Testis (tissue), 3 donors: ENCODE measurements around the gene CYB561. TPM values are rescaled to one million over a fixed set of nuclear protein-coding genes. Genes with fewer than 3 reads are reported as not detected.

Experiments
- DNase-seq: peaks from one replicate; pipeline ENCODE4 v3.0.0-alpha.2; 2019
- H3K27ac ChIP-seq, 2 donors: fragments of 200-600 bp; sonication (generic); one replicate each; pipeline ENCODE4 v1.5.1; 2019
- H3K27me3 ChIP-seq: fragments of 200-600 bp; sonication (generic); one replicate; pipeline ENCODE4 v1.5.1; 2019
- H3K36me3 ChIP-seq: fragments of 200-600 bp; sonication (generic); one replicate; pipeline ENCODE4 v1.5.1; 2017; ENCODE audit warnings: low read depth; ENCODE audit errors: missing control alignments
- H3K4me1 ChIP-seq: fragments of 200-600 bp; sonication (generic); one replicate; pipeline ENCODE4 v1.5.1; 2019
- H3K4me3 ChIP-seq, 2 donors: fragments of 200-600 bp; sonication (generic); one replicate each; pipeline ENCODE4 v1.5.1; 2017 to 2019
- H3K9me3 ChIP-seq: fragments of 200-600 bp; sonication (generic); one replicate; pipeline ENCODE4 v1.5.1; 2017
- CTCF ChIP-seq, 3 experiments: fragments of 450-650 bp in 2 of 3; fragments of 200-600 bp in 1 of 3; sonication (generic) in 1 of 3; IDR thresholded peaks; one replicate each; pipeline ENCODE4 v1.5.1; 2016 to 2019; ENCODE audit warnings: antibody characterized with exemption in 3 of 3, mild to moderate bottlenecking in 2 of 3, moderate library complexity in 1 of 3
- POLR2A ChIP-seq: fragments of 450-650 bp; IDR thresholded peaks from one replicate; pipeline ENCODE4 v1.6.1; 2017; ENCODE audit warnings: antibody characterized with exemption, mild to moderate bottlenecking, moderate library complexity
- WGBS, 2 donors: methylation state at CpG; one replicate each; pipeline ENCODE4 v1.1.5; 2018; 5-methylcytosine and 5-hydroxymethylcytosine counted together
- intact Hi-C: fragments of 100-400 bp; cut with DNase I; formaldehyde crosslinking; loops from one replicate; pipeline ENCODE4 v1.15.1; 2023; ENCODE audit warnings: low total_unique reads
- polyA plus RNA-seq: library from polyadenylated mRNA; stranded (reverse); fragments of 350-450 nt; fragmentation: Illumina TruSeq; extraction: RNeasy Lipid Tissue Mini Kit (QIAGEN cat#74804); gene quantifications from one replicate; pipeline ENCODE4 v1.2.3, GENCODE V29; 2014; ENCODE audit warnings: low read depth, low replicate concordance; ENCODE audit not compliant: insufficient read depth
- total RNA-seq, 2 donors: library from RNA; depleted of rRNA; stranded (reverse); fragments of >200 nt; gene quantifications; one replicate each; pipeline ENCODE4 v1.2.3, GENCODE V29; 2016

The CYB561 gene
- total and polyA plus RNA-seq, 3 donors from 2014 or later, result 17.6 to 20.7 (median 19.7) TPM

- intact Hi-C loops, result no loop called here
- H3K4me3 ChIP-seq, result peak overlapping the region; percentile 71
- H3K36me3 ChIP-seq, result no peaks in the 10 kb centered on the region
- TF ChIP-seq CTCF (IDR thresholded peaks at IDR 0.05), result no peak
- no peak for TF ChIP-seq POLR2A
- H3K27ac ChIP-seq, result peak overlapping the region; percentile 66 to 82
- H3K9me3 ChIP-seq, result no peaks in the 10 kb centered on the region
- H3K27me3 ChIP-seq, result no peaks in the 10 kb centered on the region
- peak; percentile 68 for DNase-seq
- WGBS, 2 donors, result 14 to 18% methylated on average over 30 to 44 of the region's 44 CpGs
- H3K4me1 ChIP-seq, result peaks cover 23% of the 10 kb centered on the region
These were observed 806 bp upstream of the CYB561 start for GRCh38 chr17:63446753-63447470.

GRCh38 chr17:63445571-63445953 lies 544 bp downstream of the CYB561 start:
- Histone ChIP-seq H3K27ac (peak overlapping the region in 1 of 2 donors; percentile 82), H3K27me3 (no peaks in the 10 kb centered on the region), H3K4me1 (peaks cover 23% of the 10 kb centered on the region), H3K4me3 (peak overlapping the region; percentile 71), H3K36me3 (no peaks in the 10 kb centered on the region), H3K9me3 (no peaks in the 10 kb centered on the region)
- intact Hi-C loops, result no loop called here
- no peak for DNase-seq
- no peak for TF ChIP-seq CTCF (IDR thresholded peaks at IDR 0.05)
- no peak for TF ChIP-seq POLR2A
- WGBS, 2 donors, result 11 to 15% methylated on average over 6 to 24 of the region's 24 CpGs

- no peaks in the 10 kb centered on the region for H3K27me3 ChIP-seq
- H3K4me1 ChIP-seq, result peaks cover 23% of the 10 kb centered on the region
- no peak for DNase-seq
- H3K4me3 ChIP-seq, result peak overlapping the region in 1 of 2 donors; percentile 71
- TF ChIP-seq POLR2A (no peak), CTCF (IDR thresholded peaks at IDR 0.05) (no peak)
- H3K9me3 ChIP-seq, result no peaks in the 10 kb centered on the region
- 42 to 59% methylated on average over 7 of the region's 7 CpGs for WGBS, 2 donors
- no peaks in the 10 kb centered on the region for H3K36me3 ChIP-seq
- H3K27ac ChIP-seq, result no peak overlapping the region
- intact Hi-C loops, result no loop called here
These were observed 1.0 kb downstream of the CYB561 start for GRCh38 chr17:63445065-63445464.

DNA sequence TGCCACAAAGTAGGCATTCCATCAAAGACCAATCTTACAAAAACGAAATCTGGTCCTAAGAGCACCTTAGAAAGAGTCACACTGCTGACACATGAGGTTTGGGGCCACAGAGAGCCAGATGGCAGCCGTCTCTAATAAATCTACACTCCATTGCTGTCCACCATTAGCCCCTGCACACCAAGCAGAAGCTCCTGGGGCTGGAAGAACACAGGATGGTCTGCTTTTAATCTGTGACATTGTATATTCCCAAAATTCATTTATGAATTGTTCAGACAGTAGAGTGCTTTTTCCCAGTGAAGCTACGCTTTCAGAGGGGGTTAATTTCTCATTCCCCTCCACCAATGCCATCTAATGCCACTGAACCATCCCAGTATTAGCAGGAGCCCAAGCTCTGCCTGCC lies 1.6 kb downstream of the CYB561 start:
- Histone ChIP-seq H3K4me1 (peaks cover 23% of the 10 kb centered on the region), H3K27ac (no peak overlapping the region), H3K4me3 (no peak overlapping the region), H3K27me3 (no peaks in the 10 kb centered on the region), H3K36me3 (no peaks in the 10 kb centered on the region), H3K9me3 (no peaks in the 10 kb centered on the region)
- DNase-seq, result no peak
- intact Hi-C loops, result no loop called here
- WGBS, 2 donors, result 83 to 86% methylated on average over 3 of the region's 3 CpGs
- TF ChIP-seq POLR2A (no peak), CTCF (IDR thresholded peaks at IDR 0.05) (no peak)

GRCh38 chr17:63443053-63443452 lies 3.1 kb downstream of the CYB561 start:
- no peaks in the 10 kb centered on the region for H3K27me3 ChIP-seq
- no peak overlapping the region for H3K27ac ChIP-seq
- no peak for DNase-seq
- intact Hi-C loops, result no loop called here
- H3K36me3 ChIP-seq, result no peaks in the 10 kb centered on the region
- H3K4me3 ChIP-seq, result no peak overlapping the region
- no peak for TF ChIP-seq POLR2A
- TF ChIP-seq CTCF (IDR thresholded peaks at IDR 0.05), result no peak
- H3K9me3 ChIP-seq, result no peaks in the 10 kb centered on the region
- peaks cover 23% of the 10 kb centered on the region for H3K4me1 ChIP-seq
- WGBS, 2 donors, result 81 to 94% methylated on average over 6 of the region's 6 CpGs
